Activated CD8-positive, alpha-beta memory T cell treated with anti-CD3 and anti-CD28 coated beads for 4 hours (primary cell): ENCODE results near the gene PDZRN4.
"Not testable (repeated sequence)": the region's sequence is repeated elsewhere in the genome, so short reads cannot be mapped to it uniquely, and the experiment has no call there.

Experiments used
- DNase-seq, 2 donors: peaks; one replicate each; pipeline ENCODE4 v3.0.0-alpha.2; 2020; ENCODE audit warnings: low read depth in 2 of 2

Gene PDZRN4

GRCh38 chr12:41213648-41214047 lies 25.5 kb downstream of the PDZRN4 start:
- no peak for DNase-seq

GRCh38 chr12:41217727-41218126 lies 29.6 kb downstream of the PDZRN4 start:
- no peak for DNase-seq

- DNase-seq = no peak
Observed at GRCh38 chr12:41220931-41221330, 32.8 kb downstream of the PDZRN4 start.

GRCh38 chr12:41221491-41221890 lies 33.4 kb downstream of the PDZRN4 start:
- DNase-seq = no peak

- no peak for DNase-seq
Observed at GRCh38 chr12:41223600-41223999, 35.5 kb downstream of the PDZRN4 start.

- no peak for DNase-seq
Observed at GRCh38 chr12:41224066-41224465, 35.9 kb downstream of the PDZRN4 start.

GRCh38 chr12:41225179-41225578 lies 37.1 kb downstream of the PDZRN4 start:
- DNase-seq = no peak

GRCh38 chr12:41228066-41228820 lies 40.1 kb downstream of the PDZRN4 start:
- no peak for DNase-seq

- no peak for DNase-seq
Observed at GRCh38 chr12:41230756-41231155, 42.6 kb downstream of the PDZRN4 start.

GRCh38 chr12:41234692-41235091 lies 46.6 kb downstream of the PDZRN4 start:
- DNase-seq = no peak

- no peak for DNase-seq
Observed at GRCh38 chr12:41242603-41243002, 54.5 kb downstream of the PDZRN4 start.

- no peak for DNase-seq
Observed at GRCh38 chr12:41248391-41248790, 60.3 kb downstream of the PDZRN4 start.

GRCh38 chr12:41250748-41251147 lies 62.6 kb downstream of the PDZRN4 start:
- no peak for DNase-seq

- no peak for DNase-seq
Observed at GRCh38 chr12:41254004-41254914, 66.1 kb downstream of the PDZRN4 start.

GRCh38 chr12:41263196-41263595 lies 75.1 kb downstream of the PDZRN4 start:
- not testable (repeated sequence) for DNase-seq

GRCh38 chr12:41264281-41264680 lies 76.2 kb downstream of the PDZRN4 start:
- DNase-seq = no peak

GRCh38 chr12:41269056-41269455 lies 80.9 kb downstream of the PDZRN4 start:
- DNase-seq = no peak

- DNase-seq = no peak
Observed at GRCh38 chr12:41271489-41271888, 83.4 kb downstream of the PDZRN4 start.

- DNase-seq = no peak
Observed at GRCh38 chr12:41274643-41275042, 86.5 kb downstream of the PDZRN4 start.

GRCh38 chr12:41277100-41277945 lies 89.2 kb downstream of the PDZRN4 start:
- DNase-seq = no peak

- no peak for DNase-seq
Observed at GRCh38 chr12:41277946-41278267, 89.8 kb downstream of the PDZRN4 start.
